A549 (cell line): ENCODE measurements around the gene EXOSC7. TPM values are rescaled to one million over a fixed set of nuclear protein-coding genes. Genes with fewer than 3 reads are reported as not detected.

Source experiments
- ATAC-seq, 2 experiments: fragments of 200-7000 bp in 1 of 2; fragments of >200 bp in 1 of 2; cut with Nextera tagmentation in 1 of 2; cut with Tn5 transposase in 1 of 2; 3 replicates each; pipeline versions ENCODE4 v1.8.0 to v1.9.1; 2018 to 2020; ENCODE audit warnings: mild to moderate bottlenecking in 1 of 2, moderate library complexity in 1 of 2
- CTCF ChIA-PET: fragments of 300-600 bp; sonication (Branson Sonifier 250); formaldehyde crosslinking; extraction: SDS; loops from one replicate; lab custom pipeline; 2021; ENCODE audit warnings: antibody characterized with exemption, inconsistent platforms; lab: Yijun Ruan, JAX
- POLR2A ChIA-PET: fragments of 350-600 bp; formaldehyde crosslinking; extraction: SDS; loops from one replicate; lab custom pipeline; 2021; ENCODE audit warnings: antibody characterized with exemption, inconsistent platforms; lab: Yijun Ruan, JAX
- DNase-seq, 2 experiments: peaks; one replicate each; pipeline versions ENCODE4 v3.0.0 to v3.0.0-alpha.2; 2011 to 2016; ENCODE audit warnings: low read depth in 1 of 2, low spot score in 1 of 2
- FAIRE-seq: peaks from 2 replicates; lab custom pipeline; 2011; peaks lifted over from hg19 to GRCh38; lab: Jason Lieb, UNC
- H3K27ac ChIP-seq, 2 experiments: fragments of >200 bp; sonication (Bioruptor Twin); formaldehyde crosslinking; 3 replicates each; pipeline ENCODE4 v1.5.1; 2016 to 2017
- H3K4me1 ChIP-seq: fragments of >200 bp; sonication (Bioruptor Twin); formaldehyde crosslinking; 3 replicates; pipeline ENCODE4 v1.6.1; 2016
- H3K4me2 ChIP-seq: fragments of >200 bp; sonication (Bioruptor Twin); formaldehyde crosslinking; 3 replicates; pipeline ENCODE4 v1.6.1; 2016
- H3K4me3 ChIP-seq: fragments of >200 bp; sonication (Bioruptor Twin); formaldehyde crosslinking; 3 replicates; pipeline ENCODE4 v1.5.1; 2016
- H3K9me3 ChIP-seq: fragments of >200 bp; sonication (Bioruptor Twin); formaldehyde crosslinking; 3 replicates; pipeline ENCODE4 v1.6.1; 2016
- BHLHE40 ChIP-seq: IDR thresholded peaks from 2 replicates; pipeline ENCODE4 v1.6.1; 2012; ENCODE audit warnings: low read depth, low read length, inconsistent platforms
- CBX2 ChIP-seq: fragments of 200-600 bp; sonication (generic); IDR thresholded peaks from 2 replicates; pipeline ENCODE4 v1.6.1; 2016; ENCODE audit warnings: low read depth, mild to moderate bottlenecking, borderline replicate concordance
- CBX8 ChIP-seq: fragments of 200-600 bp; sonication (generic); IDR thresholded peaks from 2 replicates; pipeline ENCODE4 v1.6.1; 2016
- CHD4 ChIP-seq: fragments of 200-600 bp; sonication (generic); IDR thresholded peaks from 2 replicates; pipeline ENCODE4 v1.6.1; 2016; ENCODE audit warnings: antibody characterized with exemption, mild to moderate bottlenecking, borderline replicate concordance
- EP300 ChIP-seq, 2 experiments: fragments of >200 bp; sonication (Bioruptor Twin); formaldehyde crosslinking; IDR thresholded peaks; 2 replicates in 1 of 2; 3 replicates in 1 of 2; pipeline ENCODE4 v1.6.1; 2016 to 2017
- ESRRA ChIP-seq: fragments of 150-350 bp; IDR thresholded peaks from 2 replicates; pipeline ENCODE4 v1.6.1; 2014; ENCODE audit warnings: mild to moderate bottlenecking, low read length, borderline replicate concordance
- FOXS1 ChIP-seq: fragments of 250-450 bp; sonication (Bioruptor Pico); IDR thresholded peaks from 2 replicates; pipeline ENCODE4 v1.5.0; 2020; ENCODE audit warnings: mild to moderate bottlenecking, moderate library complexity
- HOXA7 ChIP-seq: fragments of 250-450 bp; sonication (Bioruptor Pico); IDR thresholded peaks from 2 replicates; pipeline ENCODE4 v1.5.0; 2020; ENCODE audit warnings: mild to moderate bottlenecking, moderate library complexity
- HOXB5 ChIP-seq: fragments of 250-450 bp; sonication (Bioruptor Pico); IDR thresholded peaks from 2 replicates; pipeline ENCODE4 v1.5.0; 2020; ENCODE audit warnings: mild to moderate bottlenecking, moderate library complexity
- MAFK ChIP-seq: fragments of 450-650 bp; IDR thresholded peaks from 2 replicates; pipeline ENCODE4 v1.6.1; 2014; ENCODE audit not compliant: partially characterized antibody
- MYC ChIP-seq: IDR thresholded peaks from 2 replicates; pipeline ENCODE4 v1.6.1; 2012; ENCODE audit warnings: mild to moderate bottlenecking, inconsistent platforms, low read length, improper control_type of control experiment, borderline replicate concordance
- NPAS2 ChIP-seq: fragments of 250-450 bp; sonication (Bioruptor Pico); IDR thresholded peaks from 2 replicates; pipeline ENCODE4 v1.8.0; 2022; ENCODE audit warnings: mild to moderate bottlenecking, moderate library complexity, borderline replicate concordance
- NR3C1 ChIP-seq: fragments of >200 bp; sonication (Bioruptor Twin); formaldehyde crosslinking; IDR thresholded peaks from 3 replicates; pipeline ENCODE4 v1.6.1; 2017
- RAD21 ChIP-seq, 2 experiments: fragments of >200 bp in 1 of 2; sonication (Bioruptor Twin) in 1 of 2; formaldehyde crosslinking in 1 of 2; IDR thresholded peaks in 1 of 2; conservative IDR thresholded peaks in 1 of 2; 2 replicates in 1 of 2; 3 replicates in 1 of 2; pipeline ENCODE4 v1.6.1; 2012 to 2018; ENCODE audit warnings: inconsistent platforms in 1 of 2
- WGBS: methylation state at CpG from one replicate; pipeline ENCODE4 v1.1.6; 2017; ENCODE audit errors: missing lambda C conversion rate; 5-methylcytosine and 5-hydroxymethylcytosine counted together
- polyA plus RNA-seq, 4 experiments: library from polyadenylated mRNA; depleted of rRNA in 3 of 4; stranded (reverse); fragments of >200 nt; fragmentation: RNase III in 1 of 4; extraction: RNeasy Plus Mini Kit Qiagen cat#74134 plus additional on column Dnase treatment in 1 of 4; gene quantifications; 2 replicates in 3 of 4; 3 replicates in 1 of 4; pipeline ENCODE4 v1.2.3, GENCODE V29; 2011 to 2017
- TF ChIP-seq, protein P1 (sequence below): IDR thresholded peaks from 2 replicates; pipeline ENCODE4 v1.6.1; 2012
- TF ChIP-seq, protein P2 (sequence below): fragments of 200-600 bp; sonication (generic); IDR thresholded peaks from 2 replicates; pipeline ENCODE4 v1.6.1; 2016; ENCODE audit warnings: antibody characterized with exemption, mild to moderate bottlenecking, moderate library complexity
- TF ChIP-seq, protein P3 (sequence below): fragments of >200 bp; sonication (Bioruptor Twin); formaldehyde crosslinking; IDR thresholded peaks from 3 replicates; pipeline ENCODE4 v1.6.1; 2016
- TF ChIP-seq, protein P4 (sequence below): IDR thresholded peaks from 2 replicates; pipeline ENCODE4 v1.6.1; 2012
- TF ChIP-seq, protein P5 (sequence below): IDR thresholded peaks from 2 replicates; pipeline ENCODE4 v1.6.1; 2012; ENCODE audit warnings: low read depth, borderline replicate concordance

Gene EXOSC7
- polyA plus RNA-seq, 2 of the 4 experiments (the other 2 are of a cell fraction) = 59.1 to 68.4 TPM

DNA sequence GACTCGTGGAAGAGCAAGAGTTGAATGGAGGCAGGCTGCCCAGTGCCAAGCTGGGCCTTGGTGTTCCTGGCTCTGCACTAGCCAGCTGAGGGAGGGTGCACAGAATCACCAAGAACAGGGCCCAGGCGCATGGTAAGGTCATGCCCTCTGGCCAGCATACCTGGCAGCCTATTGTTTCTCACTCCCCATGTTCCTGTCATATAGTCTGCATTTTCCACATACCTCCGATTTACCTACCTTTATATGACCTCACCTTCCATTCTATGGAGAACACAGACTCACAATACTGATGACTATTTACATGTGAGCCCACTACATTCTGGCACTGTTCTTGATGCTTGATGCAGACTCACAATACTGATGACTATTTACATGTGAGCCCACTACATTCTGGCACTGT lies 55.5 kb downstream of the EXOSC7 start:
- DNase-seq (no peak), FAIRE-seq (no peak), ATAC-seq (no peak)
- no peaks in the 10 kb centered on the region for H3K4me1 ChIP-seq
- 73% methylated on average over 1 of the region's 3 CpGs for WGBS
- no peaks in the 10 kb centered on the region for H3K9me3 ChIP-seq
- ChIA-PET POLR2A (no interaction called here), CTCF (interaction anchor here (1.0 to 3.4 kb wide), 4 partner anchors 38 to 479 kb away, joined by 4 to 14 read pairs (median 7); no protein-coding TSS in a partner anchor)
- TF ChIP-seq HOXA7 (CRISPR knock-in tag) = no peak
- TF ChIP-seq MYC = no peak
- TF ChIP-seq, protein P1, sequence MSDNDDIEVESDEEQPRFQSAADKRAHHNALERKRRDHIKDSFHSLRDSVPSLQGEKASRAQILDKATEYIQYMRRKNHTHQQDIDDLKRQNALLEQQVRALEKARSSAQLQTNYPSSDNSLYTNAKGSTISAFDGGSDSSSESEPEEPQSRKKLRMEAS = no peak
- no peak for TF ChIP-seq BHLHE40
- TF ChIP-seq FOXS1 (CRISPR knock-in tag) = no peak
- TF ChIP-seq, protein P2, sequence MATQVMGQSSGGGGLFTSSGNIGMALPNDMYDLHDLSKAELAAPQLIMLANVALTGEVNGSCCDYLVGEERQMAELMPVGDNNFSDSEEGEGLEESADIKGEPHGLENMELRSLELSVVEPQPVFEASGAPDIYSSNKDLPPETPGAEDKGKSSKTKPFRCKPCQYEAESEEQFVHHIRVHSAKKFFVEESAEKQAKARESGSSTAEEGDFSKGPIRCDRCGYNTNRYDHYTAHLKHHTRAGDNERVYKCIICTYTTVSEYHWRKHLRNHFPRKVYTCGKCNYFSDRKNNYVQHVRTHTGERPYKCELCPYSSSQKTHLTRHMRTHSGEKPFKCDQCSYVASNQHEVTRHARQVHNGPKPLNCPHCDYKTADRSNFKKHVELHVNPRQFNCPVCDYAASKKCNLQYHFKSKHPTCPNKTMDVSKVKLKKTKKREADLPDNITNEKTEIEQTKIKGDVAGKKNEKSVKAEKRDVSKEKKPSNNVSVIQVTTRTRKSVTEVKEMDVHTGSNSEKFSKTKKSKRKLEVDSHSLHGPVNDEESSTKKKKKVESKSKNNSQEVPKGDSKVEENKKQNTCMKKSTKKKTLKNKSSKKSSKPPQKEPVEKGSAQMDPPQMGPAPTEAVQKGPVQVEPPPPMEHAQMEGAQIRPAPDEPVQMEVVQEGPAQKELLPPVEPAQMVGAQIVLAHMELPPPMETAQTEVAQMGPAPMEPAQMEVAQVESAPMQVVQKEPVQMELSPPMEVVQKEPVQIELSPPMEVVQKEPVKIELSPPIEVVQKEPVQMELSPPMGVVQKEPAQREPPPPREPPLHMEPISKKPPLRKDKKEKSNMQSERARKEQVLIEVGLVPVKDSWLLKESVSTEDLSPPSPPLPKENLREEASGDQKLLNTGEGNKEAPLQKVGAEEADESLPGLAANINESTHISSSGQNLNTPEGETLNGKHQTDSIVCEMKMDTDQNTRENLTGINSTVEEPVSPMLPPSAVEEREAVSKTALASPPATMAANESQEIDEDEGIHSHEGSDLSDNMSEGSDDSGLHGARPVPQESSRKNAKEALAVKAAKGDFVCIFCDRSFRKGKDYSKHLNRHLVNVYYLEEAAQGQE = no peak
- TF ChIP-seq CBX2 = no peak
- TF ChIP-seq NPAS2 (CRISPR knock-in tag) = no peak
- no peak for TF ChIP-seq CHD4
- TF ChIP-seq MAFK = no peak
- H3K27ac ChIP-seq = no peak overlapping the region
- no peak overlapping the region for H3K4me2 ChIP-seq
- no peak overlapping the region for H3K4me3 ChIP-seq

DNA sequence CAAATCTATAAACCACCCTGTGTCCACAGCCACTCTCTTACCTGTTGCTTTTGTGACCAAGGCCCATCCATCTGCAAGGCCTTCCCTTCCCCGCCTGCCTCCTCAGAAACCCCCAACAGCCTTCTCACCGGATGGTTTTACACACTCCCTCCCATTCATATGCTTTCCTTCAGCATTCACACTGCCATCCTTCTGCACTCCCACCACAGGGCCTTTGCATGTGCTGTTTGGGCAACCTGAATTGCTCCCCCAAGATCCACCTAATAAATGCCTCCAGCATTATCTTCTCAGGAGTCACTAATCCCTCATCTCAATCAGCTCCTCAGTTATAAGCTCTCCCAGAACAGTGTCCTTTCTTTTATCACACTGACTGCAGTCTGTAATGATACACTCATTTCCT lies 56.1 kb downstream of the EXOSC7 start:
- FAIRE-seq (no peak), DNase-seq (no peak), ATAC-seq (no peak)
- ChIA-PET CTCF (interaction anchor here (0.6 to 3.4 kb wide), 3 partner anchors 467 to 1367 kb away, joined by 3 to 14 read pairs (median 7); no protein-coding TSS in a partner anchor), POLR2A (no interaction called here)
- H3K9me3 ChIP-seq = no peaks in the 10 kb centered on the region
- H3K27ac ChIP-seq = no peak overlapping the region
- no peaks in the 10 kb centered on the region for H3K4me1 ChIP-seq
- no peak overlapping the region for H3K4me2 ChIP-seq
- H3K4me3 ChIP-seq = no peak overlapping the region
- 89% methylated on average over 2 of the region's 2 CpGs for WGBS
- TF ChIP-seq RAD21 (conservative IDR thresholded peaks at IDR 0.05 in 1 of 2, IDR thresholded peaks at IDR 0.05 in 1 of 2) (no peak), CBX8 (no peak), HOXB5 (no peak), CHD4 (no peak), ESRRA (no peak), MAFK (no peak), NR3C1 (no peak), EP300 (IDR thresholded peaks at IDR 0.05) (no peak)
- TF ChIP-seq, protein P2 = no peak
- TF ChIP-seq, protein P3, sequence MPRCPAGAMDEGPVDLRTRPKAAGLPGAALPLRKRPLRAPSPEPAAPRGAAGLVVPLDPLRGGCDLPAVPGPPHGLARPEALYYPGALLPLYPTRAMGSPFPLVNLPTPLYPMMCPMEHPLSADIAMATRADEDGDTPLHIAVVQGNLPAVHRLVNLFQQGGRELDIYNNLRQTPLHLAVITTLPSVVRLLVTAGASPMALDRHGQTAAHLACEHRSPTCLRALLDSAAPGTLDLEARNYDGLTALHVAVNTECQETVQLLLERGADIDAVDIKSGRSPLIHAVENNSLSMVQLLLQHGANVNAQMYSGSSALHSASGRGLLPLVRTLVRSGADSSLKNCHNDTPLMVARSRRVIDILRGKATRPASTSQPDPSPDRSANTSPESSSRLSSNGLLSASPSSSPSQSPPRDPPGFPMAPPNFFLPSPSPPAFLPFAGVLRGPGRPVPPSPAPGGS = no peak
- TF ChIP-seq, protein P4, sequence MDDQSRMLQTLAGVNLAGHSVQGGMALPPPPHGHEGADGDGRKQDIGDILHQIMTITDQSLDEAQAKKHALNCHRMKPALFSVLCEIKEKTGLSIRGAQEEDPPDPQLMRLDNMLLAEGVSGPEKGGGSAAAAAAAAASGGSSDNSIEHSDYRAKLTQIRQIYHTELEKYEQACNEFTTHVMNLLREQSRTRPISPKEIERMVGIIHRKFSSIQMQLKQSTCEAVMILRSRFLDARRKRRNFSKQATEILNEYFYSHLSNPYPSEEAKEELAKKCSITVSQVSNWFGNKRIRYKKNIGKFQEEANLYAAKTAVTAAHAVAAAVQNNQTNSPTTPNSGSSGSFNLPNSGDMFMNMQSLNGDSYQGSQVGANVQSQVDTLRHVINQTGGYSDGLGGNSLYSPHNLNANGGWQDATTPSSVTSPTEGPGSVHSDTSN = no peak
- TF ChIP-seq, protein P5, sequence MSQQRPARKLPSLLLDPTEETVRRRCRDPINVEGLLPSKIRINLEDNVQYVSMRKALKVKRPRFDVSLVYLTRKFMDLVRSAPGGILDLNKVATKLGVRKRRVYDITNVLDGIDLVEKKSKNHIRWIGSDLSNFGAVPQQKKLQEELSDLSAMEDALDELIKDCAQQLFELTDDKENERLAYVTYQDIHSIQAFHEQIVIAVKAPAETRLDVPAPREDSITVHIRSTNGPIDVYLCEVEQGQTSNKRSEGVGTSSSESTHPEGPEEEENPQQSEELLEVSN = no peak
